Neural progenitor cell (in vitro differentiated cells): Measurements from ENCODE around the gene SCAMP2. TPM values are rescaled to one million over a fixed set of nuclear protein-coding genes. Genes with fewer than 3 reads are reported as not detected.
"Not testable (repeated sequence)": the region's sequence is repeated elsewhere in the genome, so short reads cannot be mapped to it uniquely, and the experiment has no call there.

Experiments
- DNase-seq: peaks from one replicate; pipeline ENCODE4 v3.0.0-alpha.2; 2016; ENCODE audit warnings: low spot score
- H2AFZ ChIP-seq: fragments of 200-600 bp; sonication (generic); replicated peaks from 2 replicates; pipeline ENCODE4 v1.6.1; 2016; ENCODE audit warnings: antibody characterized with exemption
- H3F3A ChIP-seq: fragments of 200-600 bp; sonication (generic); 2 replicates; pipeline ENCODE4 v1.6.1; 2016; ENCODE audit warnings: antibody characterized with exemption, low read depth
- H3K27ac ChIP-seq: fragments of 200-600 bp; sonication (generic); 2 replicates; pipeline ENCODE4 v1.5.1; 2016; ENCODE audit warnings: mild to moderate bottlenecking
- H3K27me3 ChIP-seq: fragments of 200-600 bp; sonication (generic); 2 replicates; pipeline ENCODE4 v1.6.1; 2016; ENCODE audit warnings: mild to moderate bottlenecking, moderate library complexity
- H3K36me3 ChIP-seq: fragments of 200-600 bp; sonication (generic); 2 replicates; pipeline ENCODE4 v1.5.1; 2016
- H3K4me1 ChIP-seq: fragments of 200-600 bp; sonication (generic); 2 replicates; pipeline ENCODE4 v1.6.1; 2016; ENCODE audit warnings: mixed run types
- H3K4me2 ChIP-seq: fragments of 200-600 bp; sonication (generic); 2 replicates; pipeline ENCODE4 v1.6.1; 2016
- H3K4me3 ChIP-seq: fragments of 200-600 bp; sonication (generic); 2 replicates; pipeline ENCODE4 v1.5.1; 2016
- H3K79me2 ChIP-seq: fragments of 200-600 bp; sonication (generic); 2 replicates; pipeline ENCODE4 v1.6.1; 2016; ENCODE audit warnings: low read depth
- H3K9ac ChIP-seq: fragments of 200-600 bp; sonication (generic); 2 replicates; pipeline ENCODE4 v1.6.1; 2016
- H3K9me3 ChIP-seq: fragments of 200-600 bp; sonication (generic); 2 replicates; pipeline ENCODE4 v1.5.1; 2016; ENCODE audit warnings: low read depth
- H4K20me1 ChIP-seq: fragments of 200-600 bp; sonication (generic); 2 replicates; pipeline ENCODE4 v1.6.1; 2016; ENCODE audit warnings: low read depth
- H3K27ac Mint-ChIP-seq: 3 replicates; pipeline ENCODE4 v1.8.0; 2021; ENCODE audit warnings: mixed read lengths
- H3K27me3 Mint-ChIP-seq: 2 replicates; pipeline ENCODE4 v1.8.0; 2022; ENCODE audit warnings: low read depth, mild to moderate bottlenecking, inconsistent platforms, moderate library complexity, mixed read lengths; ENCODE audit not compliant: insufficient read depth
- H3K36me3 Mint-ChIP-seq: 3 replicates; pipeline ENCODE4 v1.8.0; 2021; ENCODE audit warnings: mixed read lengths
- H3K4me1 Mint-ChIP-seq: 3 replicates; pipeline ENCODE4 v1.8.0; 2021; ENCODE audit warnings: mixed read lengths
- H3K4me3 Mint-ChIP-seq: 3 replicates; pipeline ENCODE4 v1.8.0; 2021; ENCODE audit warnings: mild to moderate bottlenecking, moderate library complexity, mixed read lengths
- H3K9me3 Mint-ChIP-seq: 3 replicates; pipeline ENCODE4 v1.8.0; 2020; ENCODE audit warnings: mixed read lengths
- CTCF ChIP-seq: fragments of 200-600 bp; sonication (generic); IDR thresholded peaks from 2 replicates; pipeline ENCODE4 v1.5.1; 2017; ENCODE audit warnings: antibody characterized with exemption, mild to moderate bottlenecking
- EZH2 ChIP-seq: fragments of 200-600 bp; sonication (generic); IDR thresholded peaks from 2 replicates; pipeline ENCODE4 v1.6.1; 2017; ENCODE audit warnings: antibody characterized with exemption, mild to moderate bottlenecking, moderate library complexity
- EZH2phosphoT487 ChIP-seq: fragments of 200-600 bp; sonication (generic); IDR thresholded peaks from 2 replicates; pipeline ENCODE4 v1.6.1; 2017; ENCODE audit warnings: antibody characterized with exemption
- total RNA-seq: library from RNA; depleted of rRNA; stranded (reverse); fragments of >200 nt; gene quantifications from 2 replicates; pipeline ENCODE4 v1.2.3, GENCODE V29; 2015; ENCODE audit warnings: low replicate concordance

The SCAMP2 gene
- total RNA-seq, 1 donor from 2014 or later = 19.4 TPM

DNA sequence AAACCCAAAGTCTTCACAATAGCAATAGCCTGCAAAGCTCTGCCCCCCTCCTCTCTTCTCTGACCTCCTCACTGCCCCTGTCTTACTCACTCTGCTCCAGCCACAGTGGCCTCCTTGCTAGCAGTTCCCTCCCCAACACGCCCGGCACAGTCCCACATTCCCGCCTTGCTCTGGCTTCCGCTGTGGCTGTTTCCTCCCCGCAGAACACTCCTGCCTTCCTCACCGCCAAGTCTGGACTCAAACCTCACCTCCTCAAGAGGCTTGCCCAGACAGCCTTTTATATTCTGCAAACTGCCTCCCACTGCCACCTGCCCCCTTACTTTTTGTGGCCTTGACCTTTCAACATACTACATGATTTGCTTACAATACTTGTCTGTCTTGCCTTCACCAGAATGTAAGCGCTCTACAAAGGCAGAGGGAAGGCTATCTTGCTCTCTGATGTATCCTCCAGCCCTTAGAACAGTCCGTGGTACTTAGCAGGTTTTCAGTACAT, 16.3 kb upstream of the SCAMP2 start:
- DNase-seq = peak; percentile 51
- Mint-ChIP-seq H3K9me3 (no peaks in the 10 kb centered on the region), H3K4me1 (peaks cover 25% of the 10 kb centered on the region), H3K27me3 (peaks cover 7% of the 10 kb centered on the region), H3K27ac (peak overlapping the region; percentile 22), H3K36me3 (peaks cover 14% of the 10 kb centered on the region), H3K4me3 (peak overlapping the region; percentile 88)
- Histone ChIP-seq H3K27me3 (peaks cover 4% of the 10 kb centered on the region), H3K4me1 (peaks cover 10% of the 10 kb centered on the region), H3K9ac (no peak overlapping the region), H3K36me3 (no peaks in the 10 kb centered on the region), H3K9me3 (no peaks in the 10 kb centered on the region), H3K4me2 (peak overlapping the region; percentile 98), H4K20me1 (no peaks in the 10 kb centered on the region), H3K4me3 (peak overlapping the region; percentile 86), H3K27ac (no peak overlapping the region), H3F3A (peaks cover 11% of the 10 kb centered on the region), H3K79me2 (peaks cover 12% of the 10 kb centered on the region), H2AFZ (peak overlapping the region; percentile 99)
- TF ChIP-seq EZH2 (no peak), CTCF (no peak), EZH2phosphoT487 (no peak)

DNA sequence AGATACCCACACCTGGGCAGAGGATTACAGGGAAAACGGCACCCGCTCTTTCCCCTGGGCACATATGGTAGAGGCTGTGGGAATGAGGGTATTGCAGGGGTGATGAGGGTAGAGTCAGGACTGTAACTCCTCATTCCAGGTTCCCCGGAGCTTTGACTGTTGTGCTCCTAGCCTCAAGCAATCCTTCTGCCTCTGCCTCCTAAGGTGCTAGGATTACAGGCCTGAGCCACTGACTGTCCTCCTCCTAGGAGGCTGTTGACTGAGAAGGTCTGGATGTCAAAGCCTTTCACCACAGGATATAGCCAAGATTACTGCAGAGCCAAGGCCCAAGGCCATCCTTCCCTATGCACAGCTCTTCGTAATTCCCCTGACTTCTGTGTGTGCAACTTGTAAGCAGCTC, 15.6 kb upstream of the SCAMP2 start:
- TF ChIP-seq EZH2phosphoT487 = no peak
- TF ChIP-seq EZH2 = no peak
- no peak for TF ChIP-seq CTCF
- Histone ChIP-seq H3K9me3 (no peaks in the 10 kb centered on the region), H3K79me2 (peaks cover 12% of the 10 kb centered on the region), H4K20me1 (no peaks in the 10 kb centered on the region), H3K27ac (no peak overlapping the region), H3K4me2 (peak overlapping the region; percentile 98), H2AFZ (no peak overlapping the region), H3K4me3 (no peak overlapping the region), H3K9ac (no peak overlapping the region), H3K27me3 (peaks cover 4% of the 10 kb centered on the region), H3F3A (peaks cover 11% of the 10 kb centered on the region), H3K36me3 (no peaks in the 10 kb centered on the region), H3K4me1 (peaks cover 10% of the 10 kb centered on the region)
- H3K4me1 Mint-ChIP-seq = peaks cover 25% of the 10 kb centered on the region
- H3K9me3 Mint-ChIP-seq = no peaks in the 10 kb centered on the region
- H3K36me3 Mint-ChIP-seq = peaks cover 12% of the 10 kb centered on the region
- H3K27me3 Mint-ChIP-seq = peaks cover 7% of the 10 kb centered on the region
- H3K4me3 Mint-ChIP-seq = peak overlapping the region; percentile 88
- H3K27ac Mint-ChIP-seq = peak overlapping the region; percentile 17
- DNase-seq = no peak

- not testable (repeated sequence) for H3K27ac Mint-ChIP-seq
Observed at GRCh38 chr15:74887537-74888193, 14.5 kb upstream of the SCAMP2 start.

DNA sequence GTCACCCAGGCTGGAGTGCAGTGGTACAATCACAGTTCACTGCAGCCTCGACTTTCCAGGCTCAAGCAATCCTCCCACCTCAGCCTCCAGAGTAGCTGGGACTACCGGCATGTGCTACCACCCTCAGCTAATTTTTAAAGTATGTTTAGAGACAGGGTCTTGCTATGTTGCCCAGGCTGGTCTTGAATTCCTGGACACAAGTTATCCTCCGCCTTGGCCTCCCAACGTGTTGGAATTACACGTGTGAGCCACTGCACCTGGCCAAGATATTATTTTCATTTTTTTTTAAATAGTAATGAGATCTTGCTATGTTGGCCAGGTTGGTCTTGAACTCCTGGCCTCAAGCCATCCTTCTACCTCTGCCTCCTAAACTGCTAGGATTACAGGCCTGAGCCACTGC, 12.3 kb upstream of the SCAMP2 start:
- Histone ChIP-seq H2AFZ (no peak overlapping the region), H3K79me2 (peaks cover 4% of the 10 kb centered on the region), H3K4me3 (no peak overlapping the region), H3F3A (peaks cover 11% of the 10 kb centered on the region), H3K9ac (no peak overlapping the region), H3K36me3 (no peaks in the 10 kb centered on the region), H3K27ac (no peak overlapping the region), H3K9me3 (no peaks in the 10 kb centered on the region), H3K4me1 (peaks cover 8% of the 10 kb centered on the region), H4K20me1 (no peaks in the 10 kb centered on the region), H3K4me2 (no peak overlapping the region), H3K27me3 (peaks cover 4% of the 10 kb centered on the region)
- Mint-ChIP-seq H3K27ac (no peak overlapping the region), H3K36me3 (no peaks in the 10 kb centered on the region), H3K4me1 (peaks cover 19% of the 10 kb centered on the region), H3K4me3 (no peak overlapping the region), H3K27me3 (peaks cover 10% of the 10 kb centered on the region), H3K9me3 (no peaks in the 10 kb centered on the region)
- DNase-seq = no peak
- TF ChIP-seq EZH2phosphoT487 = no peak
- no peak for TF ChIP-seq CTCF
- TF ChIP-seq EZH2 = no peak

More at GRCh38 chr15:74887537-74888193, 14.5 kb upstream of the SCAMP2 start:
- peak overlapping the region; percentile 55 for H3K4me3 Mint-ChIP-seq
- not testable (repeated sequence) for H3K36me3 ChIP-seq, H2AFZ ChIP-seq, H3K9me3 Mint-ChIP-seq, H3K4me3 ChIP-seq, H3K27ac ChIP-seq, H3K36me3 Mint-ChIP-seq, H3K4me2 ChIP-seq, H3K9me3 ChIP-seq, H4K20me1 ChIP-seq, DNase-seq, H3K27me3 Mint-ChIP-seq, H3K9ac ChIP-seq, H3K27me3 ChIP-seq
- peaks cover 12% of the 10 kb centered on the region for H3K79me2 ChIP-seq
- H3F3A ChIP-seq = peaks cover 11% of the 10 kb centered on the region
- peaks cover 11% of the 10 kb centered on the region for H3K4me1 ChIP-seq
- peaks cover 25% of the 10 kb centered on the region for H3K4me1 Mint-ChIP-seq
